Fibroblast of skin of right biceps (primary cell): Measurements from ENCODE around the gene COL4A6.
"Not testable (repeated sequence)": the region's sequence is repeated elsewhere in the genome, so short reads cannot be mapped to it uniquely, and the experiment has no call there.

Experiments
- DNase-seq: peaks from one replicate; pipeline ENCODE4 v3.0.0-alpha.2; 2013

COL4A6 gene

GRCh38 chrX:108438110-108438623 lies at the start of gene COL4A6:
Gene COL4A6, minus strand, starts transcription at chrX:108438422. Its CDS starts 226 bp downstream, at chrX:108438196.
- no peak for DNase-seq

GRCh38 chrX:108485960-108486359 lies 47.7 kb upstream of the COL4A6 start:
- DNase-seq, result no peak

- DNase-seq, result no peak
Observed at GRCh38 chrX:108484251-108484650, 46.0 kb upstream of the COL4A6 start.

- not testable (repeated sequence) for DNase-seq
Observed at GRCh38 chrX:108481528-108481927, 43.3 kb upstream of the COL4A6 start.

- no peak for DNase-seq
Observed at GRCh38 chrX:108473979-108474378, 35.8 kb upstream of the COL4A6 start.

GRCh38 chrX:108468486-108468885 lies 30.3 kb upstream of the COL4A6 start:
- DNase-seq, result peak; percentile 63

GRCh38 chrX:108464604-108465003 lies 26.4 kb upstream of the COL4A6 start:
- DNase-seq, result peak; percentile 44

GRCh38 chrX:108456971-108457477 lies 18.8 kb upstream of the COL4A6 start:
- no peak for DNase-seq

- DNase-seq, result no peak
Observed at GRCh38 chrX:108453841-108454240, 15.6 kb upstream of the COL4A6 start.

GRCh38 chrX:108447303-108447702 lies 9.1 kb upstream of the COL4A6 start:
- DNase-seq, result no peak

- no peak for DNase-seq
Observed at GRCh38 chrX:108442901-108443464, 4.8 kb upstream of the COL4A6 start.

GRCh38 chrX:108439961-108440696 lies 1.9 kb upstream of the COL4A6 start:
- peak; percentile 26 for DNase-seq

- peak; percentile 86 for DNase-seq
Observed at GRCh38 chrX:108439426-108439942, 1.3 kb upstream of the COL4A6 start, which contains the start of gene COL4A5. Gene COL4A5, plus strand, starts transcription at chrX:108439838. Its CDS starts 288 bp downstream, at chrX:108440126.

- DNase-seq, result no peak
Observed at GRCh38 chrX:108437349-108438109, 693 bp downstream of the COL4A6 start.

- no peak for DNase-seq
Observed at GRCh38 chrX:108435261-108435660, 3.0 kb downstream of the COL4A6 start.

GRCh38 chrX:108426262-108426661 lies 12.0 kb downstream of the COL4A6 start:
- no peak for DNase-seq

- DNase-seq, result no peak
Observed at GRCh38 chrX:108420481-108420880, 17.7 kb downstream of the COL4A6 start.

GRCh38 chrX:108419401-108419800 lies 18.8 kb downstream of the COL4A6 start:
- DNase-seq, result no peak

GRCh38 chrX:108417257-108417656 lies 21.0 kb downstream of the COL4A6 start:
- DNase-seq, result no peak

GRCh38 chrX:108415891-108416290 lies 22.3 kb downstream of the COL4A6 start:
- DNase-seq, result no peak

- no peak for DNase-seq
Observed at GRCh38 chrX:108415146-108415545, 23.1 kb downstream of the COL4A6 start.

- DNase-seq, result no peak
Observed at GRCh38 chrX:108412783-108413182, 25.4 kb downstream of the COL4A6 start.
